Peyer's patch (tissue), 4 donors: ENCODE measurements around the gene STT3B.

Source experiments
- CTCF ChIP-seq, 6 experiments: fragments of 450-650 bp in 4 of 6; fragments of 200-600 bp in 2 of 6; sonication (generic) in 1 of 6; IDR thresholded peaks; one replicate each; pipeline ENCODE4 v1.5.1; 2017 to 2019; ENCODE audit warnings: antibody characterized with exemption in 6 of 6, mild to moderate bottlenecking in 3 of 6, moderate library complexity in 1 of 6
- POLR2A ChIP-seq, 2 donors: fragments of 450-650 bp; IDR thresholded peaks; one replicate each; pipeline ENCODE4 v1.5.1; 2017; ENCODE audit warnings: antibody characterized with exemption in 2 of 2, mild to moderate bottlenecking in 2 of 2, moderate library complexity in 2 of 2

GRCh38 chr3:31504230-31504629 is 28.5 kb upstream of the STT3B start:
- no peak for TF ChIP-seq CTCF (IDR thresholded peaks at IDR 0.05)
- no peak for TF ChIP-seq POLR2A (IDR thresholded peaks at IDR 0.05)
